ENCODE measurements around the gene CNTN5. TPM values are rescaled to one million over a fixed set of nuclear protein-coding genes. Genes with fewer than 3 reads are reported as not detected.

CNTN5 gene
- total and polyA plus RNA-seq, 2 donors (not counting 1 experiment from before 2014, with no cell fraction given) = not detected

- DNase-seq (no peak), ATAC-seq (ENCODE audit: low read depth) (no peak)
- Mint-ChIP-seq H3K27ac (no peak overlapping the region), H3K4me3 (no peak overlapping the region), H3K9me3 (ENCODE audit: insufficient read depth) (no peaks in the 10 kb centered on the region), H3K4me1 (no peaks in the 10 kb centered on the region), H3K27me3 (no peaks in the 10 kb centered on the region)
- H4K20me1 ChIP-seq (ENCODE audit: control insufficient read depth, insufficient read depth, low read length, poor library complexity, severe bottlenecking) = no peaks in the 10 kb centered on the region
- POLR2A ChIA-PET = no interaction called here
- no peaks in the 10 kb centered on the region for H3K36me3 ChIP-seq (replicated peaks in 1 of 2; ENCODE audit: control extremely low read depth in 1 of 2, control insufficient read depth in 1 of 2, extremely low read depth in 1 of 2, insufficient read depth in 2 of 2, low read length in 1 of 2)
- intact Hi-C loops (cut with micrococcal nuclease) = no loop called here
- no peaks in the 10 kb centered on the region for H3K4me1 ChIP-seq (ENCODE audit: control insufficient read depth in 2 of 2, insufficient read depth in 2 of 2, low read length in 2 of 2)
- H3K79me2 ChIP-seq (ENCODE audit: control insufficient read depth, insufficient read depth, low read length) = no peaks in the 10 kb centered on the region
- no peaks in the 10 kb centered on the region for H3K9me3 ChIP-seq (ENCODE audit: control extremely low read depth in 1 of 3, control insufficient read depth in 2 of 3, insufficient read depth in 1 of 3, low read length in 2 of 3)
- no peak overlapping the region for H3K9ac ChIP-seq (ENCODE audit: low read length)
- no peak overlapping the region for H2AFZ ChIP-seq (ENCODE audit: insufficient read depth, low read depth, low read length, poor library complexity, severe bottlenecking)
- no peaks in the 10 kb centered on the region for H3K27me3 ChIP-seq (replicated peaks in 1 of 4; ENCODE audit: control extremely low read depth in 1 of 4, control insufficient read depth in 3 of 4, insufficient read depth in 4 of 4, low read length in 3 of 4)
- CTCF ChIA-PET = no interaction called here
- H3K4me3 ChIP-seq (ENCODE audit: control extremely low read depth in 1 of 5, extremely low read depth in 1 of 5, insufficient read depth in 1 of 5, low read depth in 2 of 5, low read length in 4 of 5) = no peak overlapping the region
- 100% methylated on average over 1 of the region's 3 CpGs for WGBS (ENCODE audit: insufficient coverage)
- H3K27ac ChIP-seq (ENCODE audit: low read length in 2 of 2) = no peak overlapping the region
- TF ChIP-seq CTCF (IDR thresholded peaks at IDR 0.05) (no peak), EZH2 (IDR thresholded peaks at IDR 0.05; ENCODE audit: borderline replicate concordance, insufficient read depth, low read depth, low read length, poor library complexity, severe bottlenecking) (no peak)
- H3K4me2 ChIP-seq (replicated peaks; ENCODE audit: low read depth, low read length, poor library complexity, severe bottlenecking) = no peak overlapping the region
Observed at GRCh38 chr11:99307510-99308088, 286.9 kb downstream of the CNTN5 start.

GRCh38 chr11:99311870-99312269, 291.1 kb downstream of the CNTN5 start:
- Histone ChIP-seq H3K4me1 (ENCODE audit: control insufficient read depth in 2 of 2, insufficient read depth in 2 of 2, low read length in 2 of 2) (no peaks in the 10 kb centered on the region), H3K36me3 (replicated peaks in 1 of 2; ENCODE audit: control extremely low read depth in 1 of 2, control insufficient read depth in 1 of 2, extremely low read depth in 1 of 2, insufficient read depth in 2 of 2, low read length in 1 of 2) (no peaks in the 10 kb centered on the region), H3K27ac (ENCODE audit: low read length in 2 of 2) (no peak overlapping the region), H3K9ac (ENCODE audit: low read length) (no peak overlapping the region), H3K9me3 (ENCODE audit: control extremely low read depth in 1 of 3, control insufficient read depth in 2 of 3, insufficient read depth in 1 of 3, low read length in 2 of 3) (no peaks in the 10 kb centered on the region), H3K4me3 (ENCODE audit: control extremely low read depth in 1 of 5, extremely low read depth in 1 of 5, insufficient read depth in 1 of 5, low read depth in 2 of 5, low read length in 4 of 5) (no peak overlapping the region), H3K4me2 (replicated peaks; ENCODE audit: low read depth, low read length, poor library complexity, severe bottlenecking) (no peak overlapping the region), H2AFZ (ENCODE audit: insufficient read depth, low read depth, low read length, poor library complexity, severe bottlenecking) (no peak overlapping the region), H3K27me3 (replicated peaks in 1 of 4; ENCODE audit: control extremely low read depth in 1 of 4, control insufficient read depth in 3 of 4, insufficient read depth in 4 of 4, low read length in 3 of 4) (no peaks in the 10 kb centered on the region), H4K20me1 (ENCODE audit: control insufficient read depth, insufficient read depth, low read length, poor library complexity, severe bottlenecking) (no peaks in the 10 kb centered on the region), H3K79me2 (ENCODE audit: control insufficient read depth, insufficient read depth, low read length) (no peaks in the 10 kb centered on the region)
- Mint-ChIP-seq H3K4me3 (no peak overlapping the region), H3K27ac (no peak overlapping the region), H3K4me1 (no peaks in the 10 kb centered on the region), H3K27me3 (no peaks in the 10 kb centered on the region), H3K9me3 (ENCODE audit: insufficient read depth) (peaks cover 4% of the 10 kb centered on the region)
- CTCF ChIA-PET = no interaction called here
- ATAC-seq (ENCODE audit: low read depth) (no peak), DNase-seq (no peak)
- TF ChIP-seq CTCF (IDR thresholded peaks at IDR 0.05) (no peak), EZH2 (IDR thresholded peaks at IDR 0.05; ENCODE audit: borderline replicate concordance, insufficient read depth, low read depth, low read length, poor library complexity, severe bottlenecking) (no peak)
- no CpG with 5 or more reads among the region's 1 CpG for WGBS (ENCODE audit: insufficient coverage)
- intact Hi-C loops (cut with micrococcal nuclease) = no loop called here
- POLR2A ChIA-PET = no interaction called here

All from B cell (primary cell).